Progenitor cell of endocrine pancreas (in vitro differentiated cells): ENCODE results near the gene MAP3K15. TPM values are rescaled to one million over a fixed set of nuclear protein-coding genes. Genes with fewer than 3 reads are reported as not detected.

Experiments used
- DNase-seq: peaks from one replicate; pipeline ENCODE4 v3.0.0; 2021; ENCODE audit warnings: low spot score; ENCODE audit not compliant: unreplicated experiment
- H3K27ac Mint-ChIP-seq: 2 replicates; pipeline ENCODE4 v1.8.0; 2021; ENCODE audit warnings: mild to moderate bottlenecking, moderate library complexity, mixed read lengths
- H3K27me3 Mint-ChIP-seq: 2 replicates; pipeline ENCODE4 v1.8.0; 2021; ENCODE audit warnings: mixed read lengths
- H3K36me3 Mint-ChIP-seq: 2 replicates; pipeline ENCODE4 v1.8.0; 2022; ENCODE audit warnings: mixed read lengths; ENCODE audit not compliant: insufficient read depth
- H3K4me1 Mint-ChIP-seq: 2 replicates; pipeline ENCODE4 v1.8.0; 2021; ENCODE audit warnings: low read depth, mixed read lengths
- H3K4me3 Mint-ChIP-seq: 2 replicates; pipeline ENCODE4 v1.8.0; 2021; ENCODE audit warnings: low read depth, mild to moderate bottlenecking, moderate library complexity, mixed read lengths
- H3K9me3 Mint-ChIP-seq: 2 replicates; pipeline ENCODE4 v1.8.0; 2021; ENCODE audit warnings: low read depth, mixed read lengths
- total RNA-seq: library from RNA; stranded (reverse); gene quantifications from 2 replicates; pipeline ENCODE4 v1.2.1, GENCODE V29; 2021
- TF ChIP-seq, protein P1 (sequence below): fragments of 200-600 bp; sonication (generic); IDR thresholded peaks from one replicate; pipeline ENCODE4 v1.5.0; 2021; ENCODE audit warnings: antibody characterized with exemption, mild to moderate bottlenecking; ENCODE audit not compliant: unreplicated experiment

MAP3K15 gene
- total RNA-seq, 1 donor from 2014 or later, result 5.1 TPM

DNA sequence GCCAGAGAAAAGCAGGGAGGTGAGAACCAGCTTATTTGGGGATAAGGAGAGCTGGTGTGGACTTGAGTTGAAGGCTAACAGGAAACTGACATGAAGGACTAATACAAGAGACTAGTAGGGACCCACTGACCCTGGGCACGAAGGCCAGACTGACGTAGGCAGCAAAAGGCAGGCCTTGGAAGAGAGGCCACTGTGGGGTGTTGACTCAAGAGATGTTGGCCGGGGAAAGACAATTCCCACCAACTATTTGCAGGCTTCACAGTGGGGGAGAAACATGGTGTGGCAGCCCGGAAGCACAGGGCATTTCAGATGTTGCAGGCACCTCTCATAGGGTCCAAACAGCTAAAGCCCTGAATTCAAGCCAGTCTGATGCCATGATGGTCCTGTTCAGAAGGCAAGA, 24.4 kb upstream of the MAP3K15 start:
- Mint-ChIP-seq H3K9me3 (peaks cover 22% of the 10 kb centered on the region), H3K27me3 (no peaks in the 10 kb centered on the region), H3K4me3 (no peak overlapping the region), H3K4me1 (no peaks in the 10 kb centered on the region), H3K36me3 (peaks cover 3% of the 10 kb centered on the region), H3K27ac (no peak overlapping the region)
- TF ChIP-seq, protein P1, sequence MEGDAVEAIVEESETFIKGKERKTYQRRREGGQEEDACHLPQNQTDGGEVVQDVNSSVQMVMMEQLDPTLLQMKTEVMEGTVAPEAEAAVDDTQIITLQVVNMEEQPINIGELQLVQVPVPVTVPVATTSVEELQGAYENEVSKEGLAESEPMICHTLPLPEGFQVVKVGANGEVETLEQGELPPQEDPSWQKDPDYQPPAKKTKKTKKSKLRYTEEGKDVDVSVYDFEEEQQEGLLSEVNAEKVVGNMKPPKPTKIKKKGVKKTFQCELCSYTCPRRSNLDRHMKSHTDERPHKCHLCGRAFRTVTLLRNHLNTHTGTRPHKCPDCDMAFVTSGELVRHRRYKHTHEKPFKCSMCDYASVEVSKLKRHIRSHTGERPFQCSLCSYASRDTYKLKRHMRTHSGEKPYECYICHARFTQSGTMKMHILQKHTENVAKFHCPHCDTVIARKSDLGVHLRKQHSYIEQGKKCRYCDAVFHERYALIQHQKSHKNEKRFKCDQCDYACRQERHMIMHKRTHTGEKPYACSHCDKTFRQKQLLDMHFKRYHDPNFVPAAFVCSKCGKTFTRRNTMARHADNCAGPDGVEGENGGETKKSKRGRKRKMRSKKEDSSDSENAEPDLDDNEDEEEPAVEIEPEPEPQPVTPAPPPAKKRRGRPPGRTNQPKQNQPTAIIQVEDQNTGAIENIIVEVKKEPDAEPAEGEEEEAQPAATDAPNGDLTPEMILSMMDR, result no peak
- DNase-seq, result no peak

DNA sequence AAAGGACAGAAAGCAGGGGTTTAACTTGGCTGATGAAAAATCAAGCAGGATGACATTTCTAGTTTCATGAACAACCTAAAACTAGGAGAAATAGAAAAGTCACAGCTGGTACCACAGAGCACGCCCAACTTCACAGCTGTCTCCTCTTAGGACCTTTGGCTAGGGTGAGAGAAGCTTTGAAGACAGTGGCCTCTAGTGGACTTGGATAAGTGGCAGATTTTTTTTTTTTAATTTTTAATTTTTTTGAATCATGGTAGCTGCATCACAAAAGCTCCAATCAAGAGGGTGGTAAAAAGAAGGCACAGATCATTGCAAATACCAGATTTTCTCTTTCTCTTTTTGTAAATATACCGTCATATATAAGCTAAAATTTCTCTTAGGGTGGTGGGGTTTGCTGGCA, 20.2 kb upstream of the MAP3K15 start:
- H3K4me3 Mint-ChIP-seq, result no peak overlapping the region
- no peaks in the 10 kb centered on the region for H3K36me3 Mint-ChIP-seq
- H3K9me3 Mint-ChIP-seq, result peaks cover 7% of the 10 kb centered on the region
- no peaks in the 10 kb centered on the region for H3K4me1 Mint-ChIP-seq
- TF ChIP-seq, protein P1, result peak; percentile 53
- no peaks in the 10 kb centered on the region for H3K27me3 Mint-ChIP-seq
- DNase-seq, result no peak
- H3K27ac Mint-ChIP-seq, result no peak overlapping the region

DNA sequence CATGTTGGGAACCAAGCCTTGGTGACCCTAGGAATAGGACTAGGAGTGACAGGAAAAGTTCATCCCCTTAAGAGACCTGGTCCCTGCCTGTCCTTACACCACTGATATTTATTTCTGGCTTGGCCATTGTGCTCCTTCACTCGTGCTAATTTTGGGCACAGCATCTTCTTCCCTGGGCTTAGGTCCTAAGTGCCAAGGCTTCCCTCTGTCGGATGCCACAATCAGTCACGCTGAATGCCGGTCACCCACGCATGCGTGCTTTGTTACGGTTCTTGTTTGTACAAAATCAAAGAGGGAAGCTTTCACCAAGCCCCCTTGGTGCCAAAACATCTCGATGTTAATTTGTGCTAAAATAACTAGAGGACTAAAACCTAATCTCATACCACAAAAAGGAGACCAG, 17.4 kb upstream of the MAP3K15 start:
- H3K9me3 Mint-ChIP-seq, result no peaks in the 10 kb centered on the region
- H3K27ac Mint-ChIP-seq, result no peak overlapping the region
- TF ChIP-seq, protein P1, result no peak
- no peak for DNase-seq
- no peaks in the 10 kb centered on the region for H3K36me3 Mint-ChIP-seq
- H3K4me1 Mint-ChIP-seq, result no peaks in the 10 kb centered on the region
- no peaks in the 10 kb centered on the region for H3K27me3 Mint-ChIP-seq
- H3K4me3 Mint-ChIP-seq, result no peak overlapping the region

DNA sequence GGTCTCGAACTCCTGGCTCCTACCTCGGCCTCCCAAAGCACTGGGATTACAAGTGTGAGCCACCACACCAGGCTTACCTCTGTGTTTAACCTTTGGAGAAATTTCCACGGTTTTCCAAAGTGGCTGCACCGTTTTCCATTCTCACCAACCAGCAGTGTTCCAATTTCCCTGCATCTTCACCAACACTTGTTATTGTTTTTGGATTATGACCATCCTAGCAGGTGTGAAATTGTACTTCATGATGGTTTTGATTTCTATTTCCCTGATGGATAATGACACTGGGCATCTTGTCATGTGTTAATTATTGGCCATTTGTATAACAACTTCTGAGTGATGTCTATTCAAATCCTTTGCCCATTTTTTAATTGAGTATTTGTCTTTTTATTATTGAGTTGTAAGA, 2.7 kb upstream of the MAP3K15 start:
- H3K36me3 Mint-ChIP-seq, result peaks cover 1% of the 10 kb centered on the region
- H3K4me1 Mint-ChIP-seq, result peaks cover 8% of the 10 kb centered on the region
- peaks cover 19% of the 10 kb centered on the region for H3K27me3 Mint-ChIP-seq
- no peak for DNase-seq
- H3K9me3 Mint-ChIP-seq, result peaks cover 19% of the 10 kb centered on the region
- H3K27ac Mint-ChIP-seq, result no peak overlapping the region
- TF ChIP-seq, protein P1, result no peak
- no peak overlapping the region for H3K4me3 Mint-ChIP-seq

DNA sequence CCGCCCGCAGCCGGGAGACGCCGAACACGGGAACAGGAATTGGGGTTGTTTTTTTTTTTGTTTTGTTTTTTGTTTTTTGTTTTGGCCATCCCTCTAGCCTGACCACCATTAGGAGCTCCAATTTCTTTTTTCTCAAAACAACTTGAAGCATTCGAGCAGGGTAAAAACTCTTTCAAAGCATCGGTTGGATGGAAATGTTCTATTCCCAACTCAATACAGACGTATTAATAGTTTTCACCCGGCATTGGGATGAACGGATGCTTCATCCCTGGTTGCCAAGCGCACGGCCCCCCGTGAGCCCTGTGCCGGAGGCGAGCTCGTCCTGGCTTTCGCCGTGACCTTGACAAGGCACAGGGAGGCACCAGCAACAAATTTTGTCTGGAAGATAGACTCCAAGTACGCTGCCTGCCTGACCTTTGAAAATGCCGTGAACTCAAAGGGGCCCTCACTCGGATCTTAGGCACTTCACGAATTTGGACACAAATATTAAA, 352 bp upstream of the MAP3K15 start:
- Mint-ChIP-seq H3K36me3 (peaks cover 1% of the 10 kb centered on the region), H3K9me3 (peaks cover 17% of the 10 kb centered on the region), H3K4me1 (peaks cover 8% of the 10 kb centered on the region), H3K27ac (no peak overlapping the region), H3K27me3 (peaks cover 19% of the 10 kb centered on the region), H3K4me3 (peak overlapping the region; percentile 52)
- TF ChIP-seq, protein P1, result peak; percentile 57
- DNase-seq, result no peak
